ENCODE data around the gene ADGRL3.

DNA sequence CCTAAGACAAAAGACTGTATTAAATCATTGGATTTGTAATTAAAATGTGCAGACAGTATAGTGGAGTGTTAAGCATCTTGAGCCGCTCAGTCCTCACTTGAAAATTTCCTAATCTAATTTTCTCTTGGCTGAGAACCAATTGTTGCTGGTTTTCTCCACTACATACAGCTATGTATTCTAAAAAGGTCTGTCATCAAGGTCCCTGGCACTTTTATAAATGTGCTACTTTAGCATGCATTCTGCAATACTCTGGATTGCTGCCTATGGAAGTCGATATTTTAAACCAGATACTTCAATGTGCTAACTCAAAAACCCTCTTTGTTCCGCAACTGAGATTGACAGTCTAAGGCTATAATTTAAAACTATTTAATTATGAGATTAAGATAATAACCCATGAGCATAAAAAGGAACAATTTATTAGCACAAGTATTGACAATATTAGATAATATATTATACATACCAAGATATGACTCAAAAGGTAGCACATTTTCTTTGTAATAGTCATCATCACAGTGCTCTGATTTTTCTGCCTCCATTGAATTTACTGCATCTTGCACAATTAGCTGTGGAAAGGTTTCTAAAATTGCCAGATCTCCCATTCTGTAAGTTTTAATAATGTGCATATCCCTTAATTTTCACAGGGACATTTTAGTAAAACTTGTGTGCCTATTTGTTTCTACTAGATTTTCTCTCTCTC is 815.1 kb downstream of the ADGRL3 start:
- TF ChIP-seq POLR2AphosphoS5 (IDR thresholded peaks at IDR 0.05) (no peak), EP300 (IDR thresholded peaks at IDR 0.05) (no peak), POLR2A (IDR thresholded peaks at IDR 0.05) (no peak)
- TF ChIP-seq, protein P1, sequence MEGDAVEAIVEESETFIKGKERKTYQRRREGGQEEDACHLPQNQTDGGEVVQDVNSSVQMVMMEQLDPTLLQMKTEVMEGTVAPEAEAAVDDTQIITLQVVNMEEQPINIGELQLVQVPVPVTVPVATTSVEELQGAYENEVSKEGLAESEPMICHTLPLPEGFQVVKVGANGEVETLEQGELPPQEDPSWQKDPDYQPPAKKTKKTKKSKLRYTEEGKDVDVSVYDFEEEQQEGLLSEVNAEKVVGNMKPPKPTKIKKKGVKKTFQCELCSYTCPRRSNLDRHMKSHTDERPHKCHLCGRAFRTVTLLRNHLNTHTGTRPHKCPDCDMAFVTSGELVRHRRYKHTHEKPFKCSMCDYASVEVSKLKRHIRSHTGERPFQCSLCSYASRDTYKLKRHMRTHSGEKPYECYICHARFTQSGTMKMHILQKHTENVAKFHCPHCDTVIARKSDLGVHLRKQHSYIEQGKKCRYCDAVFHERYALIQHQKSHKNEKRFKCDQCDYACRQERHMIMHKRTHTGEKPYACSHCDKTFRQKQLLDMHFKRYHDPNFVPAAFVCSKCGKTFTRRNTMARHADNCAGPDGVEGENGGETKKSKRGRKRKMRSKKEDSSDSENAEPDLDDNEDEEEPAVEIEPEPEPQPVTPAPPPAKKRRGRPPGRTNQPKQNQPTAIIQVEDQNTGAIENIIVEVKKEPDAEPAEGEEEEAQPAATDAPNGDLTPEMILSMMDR (IDR thresholded peaks at IDR 0.05) = no peak
